CD4-positive, alpha-beta T cell treated with Interleukin-15 for 1 hour (primary cell): ENCODE measurements around the gene RGPD3.
"Not testable (repeated sequence)": the region's sequence is repeated elsewhere in the genome, so short reads cannot be mapped to it uniquely, and the experiment has no call there.

Experiments
- DNase-seq: peaks from one replicate; pipeline ENCODE4 v3.0.0-alpha.2; 2020

The RGPD3 gene

GRCh38 chr2:106479563-106479962, 11.3 kb upstream of the RGPD3 start:
- not testable (repeated sequence) for DNase-seq

- not testable (repeated sequence) for DNase-seq
Measured at GRCh38 chr2:106477647-106478046, 9.4 kb upstream of the RGPD3 start.

GRCh38 chr2:106470658-106471057, 2.4 kb upstream of the RGPD3 start:
- not testable (repeated sequence) for DNase-seq

- not testable (repeated sequence) for DNase-seq
Measured at GRCh38 chr2:106467516-106467915, 697 bp downstream of the RGPD3 start.

- not testable (repeated sequence) for DNase-seq
Measured at GRCh38 chr2:106461882-106462281, 6.3 kb downstream of the RGPD3 start.

GRCh38 chr2:106390680-106391079, 77.5 kb downstream of the RGPD3 start:
- not testable (repeated sequence) for DNase-seq

- not testable (repeated sequence) for DNase-seq
Measured at GRCh38 chr2:106388814-106389410, 79.3 kb downstream of the RGPD3 start.

GRCh38 chr2:106384548-106384947, 83.7 kb downstream of the RGPD3 start:
- DNase-seq: not testable (repeated sequence)

GRCh38 chr2:106381867-106382266, 86.3 kb downstream of the RGPD3 start:
- DNase-seq: not testable (repeated sequence)

- not testable (repeated sequence) for DNase-seq
Measured at GRCh38 chr2:106379567-106379966, 88.6 kb downstream of the RGPD3 start.

- not testable (repeated sequence) for DNase-seq
Measured at GRCh38 chr2:106369182-106369581, 99.0 kb downstream of the RGPD3 start.

- DNase-seq: no peak
Measured at GRCh38 chr2:106366204-106366885, 101.9 kb downstream of the RGPD3 start.

- no peak for DNase-seq
Measured at GRCh38 chr2:106363791-106364190, 104.4 kb downstream of the RGPD3 start.

GRCh38 chr2:106362789-106363188, 105.4 kb downstream of the RGPD3 start:
- DNase-seq: no peak

GRCh38 chr2:106359512-106359911, 108.7 kb downstream of the RGPD3 start:
- DNase-seq: no peak

GRCh38 chr2:106358521-106358920, 109.7 kb downstream of the RGPD3 start:
- DNase-seq: no peak

GRCh38 chr2:106358081-106358480, 110.1 kb downstream of the RGPD3 start:
- DNase-seq: no peak

GRCh38 chr2:106356291-106356690, 111.9 kb downstream of the RGPD3 start:
- no peak for DNase-seq

- no peak for DNase-seq
Measured at GRCh38 chr2:106353676-106354075, 114.5 kb downstream of the RGPD3 start.

- DNase-seq: no peak
Measured at GRCh38 chr2:106350980-106351379, 117.2 kb downstream of the RGPD3 start.

GRCh38 chr2:106344302-106344701, 123.9 kb downstream of the RGPD3 start:
- no peak for DNase-seq

GRCh38 chr2:106343274-106343673, 124.9 kb downstream of the RGPD3 start:
- no peak for DNase-seq

GRCh38 chr2:106342831-106343251, 125.4 kb downstream of the RGPD3 start:
- no peak for DNase-seq

GRCh38 chr2:106341666-106342065, 126.5 kb downstream of the RGPD3 start:
- no peak for DNase-seq
